Neuronal stem cell (in vitro differentiated cells): Measurements from ENCODE around the gene GDA. TPM values are rescaled to one million over a fixed set of nuclear protein-coding genes. Genes with fewer than 3 reads are reported as not detected.

Experiments used
- DNase-seq: peaks from one replicate; pipeline ENCODE4 v3.0.0-alpha.2; 2013; ENCODE audit warnings: low spot score
- H2AFZ ChIP-seq: one replicate; pipeline ENCODE4 v1.6.1; 2013; ENCODE audit warnings: mild to moderate bottlenecking, low read length, inconsistent platforms
- H2AK5ac ChIP-seq: 2 replicates; pipeline ENCODE4 v1.6.1; 2013; ENCODE audit warnings: low read depth, mild to moderate bottlenecking, inconsistent platforms, low read length, moderate library complexity, mixed read lengths
- H2BK120ac ChIP-seq: 2 replicates; pipeline ENCODE4 v1.6.1; 2013; ENCODE audit warnings: low read depth, mild to moderate bottlenecking, inconsistent platforms, low read length, moderate library complexity, mixed read lengths
- H2BK12ac ChIP-seq: one replicate; pipeline ENCODE4 v1.6.1; 2013; ENCODE audit warnings: low read length, inconsistent platforms
- H2BK15ac ChIP-seq: 2 replicates; pipeline ENCODE4 v1.6.1; 2013; ENCODE audit warnings: mild to moderate bottlenecking, low read length, inconsistent platforms, mixed read lengths
- H2BK5ac ChIP-seq: one replicate; pipeline ENCODE4 v1.6.1; 2013; ENCODE audit warnings: inconsistent platforms, mild to moderate bottlenecking, low read length, moderate library complexity
- H3K14ac ChIP-seq: one replicate; pipeline ENCODE4 v1.6.1; 2013; ENCODE audit warnings: low read length, inconsistent platforms
- H3K18ac ChIP-seq: 2 replicates; pipeline ENCODE4 v1.6.1; 2013; ENCODE audit warnings: low read length, inconsistent platforms
- H3K23ac ChIP-seq: 2 replicates; pipeline ENCODE4 v1.6.1; 2013; ENCODE audit warnings: low read depth, mild to moderate bottlenecking, mixed read lengths, low read length, inconsistent platforms; ENCODE audit not compliant: poor library complexity
- H3K27ac ChIP-seq: replicated peaks from 3 replicates; pipeline ENCODE4 v1.5.1; 2013; ENCODE audit warnings: low read length, inconsistent platforms
- H3K27me3 ChIP-seq, 3 experiments: 2 replicates each; pipeline ENCODE4 v1.6.1; 2013; ENCODE audit warnings: low read length in 3 of 3, mild to moderate bottlenecking in 2 of 3, inconsistent platforms in 1 of 3, low read depth in 1 of 3, mixed read lengths in 1 of 3, moderate library complexity in 1 of 3; ENCODE audit not compliant: control insufficient read depth in 3 of 3, insufficient read depth in 3 of 3
- H3K36me3 ChIP-seq, 2 donors: replicated peaks in 1 of 2; 2 replicates each; pipeline ENCODE4 v1.6.1; 2013; ENCODE audit warnings: low read length in 2 of 2; ENCODE audit not compliant: control insufficient read depth in 2 of 2, insufficient read depth in 2 of 2
- H3K4ac ChIP-seq: 2 replicates; pipeline ENCODE4 v1.6.1; 2013; ENCODE audit warnings: inconsistent platforms, mild to moderate bottlenecking, low read length, moderate library complexity
- H3K4me1 ChIP-seq, 2 donors: 1 replicate in 1 of 2; 2 replicates in 1 of 2; pipeline ENCODE4 v1.6.1; 2013; ENCODE audit warnings: low read length in 2 of 2, low read depth in 1 of 2; ENCODE audit not compliant: control insufficient read depth in 2 of 2, insufficient read depth in 1 of 2
- H3K4me2 ChIP-seq: one replicate; pipeline ENCODE4 v1.6.1; 2013; ENCODE audit warnings: mild to moderate bottlenecking, low read length, inconsistent platforms; ENCODE audit not compliant: insufficient read depth, poor library complexity, severe bottlenecking
- H3K4me3 ChIP-seq, 2 donors: 2 replicates each; pipeline ENCODE4 v1.5.1; 2013; ENCODE audit warnings: low read length in 2 of 2, mild to moderate bottlenecking in 2 of 2, inconsistent platforms in 1 of 2, moderate library complexity in 1 of 2
- H3K79me1 ChIP-seq: one replicate; pipeline ENCODE4 v1.6.1; 2013; ENCODE audit warnings: low read depth, mild to moderate bottlenecking, inconsistent platforms, low read length, moderate library complexity
- H3K9ac ChIP-seq: one replicate; pipeline ENCODE4 v1.6.1; 2013; ENCODE audit warnings: mild to moderate bottlenecking, low read depth, low read length, inconsistent platforms; ENCODE audit not compliant: poor library complexity
- H3K9me3 ChIP-seq, 2 donors: replicated peaks in 1 of 2; 2 replicates each; pipeline versions ENCODE3 to v1.6.1; 2013; ENCODE audit warnings: low read length in 2 of 2, mild to moderate bottlenecking in 2 of 2, inconsistent platforms in 1 of 2, low read depth in 1 of 2, mixed read lengths in 1 of 2, moderate library complexity in 1 of 2; ENCODE audit not compliant: control insufficient read depth in 2 of 2, insufficient read depth in 1 of 2
- H4K8ac ChIP-seq: one replicate; pipeline ENCODE4 v1.6.1; 2013; ENCODE audit warnings: low read depth, mild to moderate bottlenecking, inconsistent platforms, low read length, moderate library complexity
- H4K91ac ChIP-seq: one replicate; pipeline ENCODE4 v1.6.1; 2013; ENCODE audit warnings: low read length, low read depth, mild to moderate bottlenecking, inconsistent platforms; ENCODE audit not compliant: poor library complexity
- WGBS, 2 donors: extraction: QIAGEN DNeasy Blood & Tissue Kit; methylation state at CpG; one replicate each; pipeline ENCODE4 v1.1.7; 2013; ENCODE audit warnings: missing lambda C conversion rate in 2 of 2, mixed read lengths in 1 of 2; ENCODE audit not compliant: insufficient read length in 2 of 2, insufficient replicate concordance in 1 of 2; ENCODE audit errors: extremely low coverage in 2 of 2; 5-methylcytosine and 5-hydroxymethylcytosine counted together
- small RNA-seq: library from polyadenylated mRNA; stranded (forward); fragments of <200 nt; extraction: miRNeasy Mini kit (QIAGEN cat#:217004); gene quantifications from one replicate; pipeline ENCODE3, GENCODE V24; 2013; ENCODE audit not compliant: insufficient read depth

Gene GDA

GRCh38 chr9:72300873-72301272, 151.6 kb downstream of the GDA start:
- H2BK12ac ChIP-seq: no peak overlapping the region
- H3K79me1 ChIP-seq: no peaks in the 10 kb centered on the region
- H3K27me3 ChIP-seq: peaks cover 0 to 8% (median 2%) of the 10 kb centered on the region in 3 experiments
- no peak overlapping the region for H2AK5ac ChIP-seq
- H3K4me3 ChIP-seq: no peak overlapping the region
- H3K9me3 ChIP-seq: peaks cover 0 to 2% of the 10 kb centered on the region in 2 donors
- no peak overlapping the region for H2BK15ac ChIP-seq
- no peak overlapping the region for H4K8ac ChIP-seq
- H3K4me1 ChIP-seq: no peaks in the 10 kb centered on the region
- no peaks in the 10 kb centered on the region for H3K36me3 ChIP-seq
- no peak overlapping the region for H3K4me2 ChIP-seq
- no peak overlapping the region for H2BK5ac ChIP-seq
- H3K18ac ChIP-seq: no peak overlapping the region
- H2AFZ ChIP-seq: no peak overlapping the region
- H3K14ac ChIP-seq: no peak overlapping the region
- H3K27ac ChIP-seq: no peak overlapping the region
- WGBS, 2 donors: no CpG with 5 or more reads among the region's 4 CpGs
- no peak overlapping the region for H2BK120ac ChIP-seq
- DNase-seq: no peak
- no peak overlapping the region for H3K23ac ChIP-seq
- H3K9ac ChIP-seq: no peak overlapping the region
- no peak overlapping the region for H3K4ac ChIP-seq
- H4K91ac ChIP-seq: no peak overlapping the region

Small RNA genes within 50 kb of the gene (small RNA-seq; reads per million reads assigned to genes)
- gene RNA5SP285: not detected
